Measurements from ENCODE around the gene VPS51. TPM values are rescaled to one million over a fixed set of nuclear protein-coding genes. Genes with fewer than 3 reads are reported as not detected.

The VPS51 gene
- total RNA-seq, 1 donor from 2014 or later = 104 TPM

DNA sequence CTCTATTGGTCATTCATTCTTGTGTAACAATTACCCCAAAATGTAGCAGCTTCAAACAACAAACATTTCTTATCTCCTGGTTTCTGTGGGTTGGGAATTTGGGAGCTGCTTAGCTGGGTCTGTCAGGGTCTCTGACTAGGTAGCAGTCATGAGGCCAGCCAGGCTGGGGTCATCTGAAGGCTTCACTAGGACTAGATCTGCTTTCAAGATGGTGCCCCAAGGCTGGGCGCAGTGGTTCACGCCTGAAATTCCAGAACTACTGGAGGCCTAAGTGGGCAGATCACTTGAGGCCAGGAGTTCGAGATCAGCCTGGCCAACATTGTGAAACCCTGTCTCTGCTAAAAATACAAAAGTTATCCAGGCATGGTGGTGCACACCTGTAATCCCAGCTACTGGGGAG is 60.9 kb downstream of the VPS51 start:
- Mint-ChIP-seq H3K4me1 (ENCODE audit: unreplicated experiment) (no peaks in the 10 kb centered on the region), H3K9me3 (no peaks in the 10 kb centered on the region), H3K27me3 (peaks cover 8% of the 10 kb centered on the region), H3K27ac (no peak overlapping the region), H3K36me3 (no peaks in the 10 kb centered on the region), H3K4me3 (no peak overlapping the region)
- no peak for DNase-seq (ENCODE audit: extremely low spot score, unreplicated experiment)
- TF ChIP-seq, protein P1, sequence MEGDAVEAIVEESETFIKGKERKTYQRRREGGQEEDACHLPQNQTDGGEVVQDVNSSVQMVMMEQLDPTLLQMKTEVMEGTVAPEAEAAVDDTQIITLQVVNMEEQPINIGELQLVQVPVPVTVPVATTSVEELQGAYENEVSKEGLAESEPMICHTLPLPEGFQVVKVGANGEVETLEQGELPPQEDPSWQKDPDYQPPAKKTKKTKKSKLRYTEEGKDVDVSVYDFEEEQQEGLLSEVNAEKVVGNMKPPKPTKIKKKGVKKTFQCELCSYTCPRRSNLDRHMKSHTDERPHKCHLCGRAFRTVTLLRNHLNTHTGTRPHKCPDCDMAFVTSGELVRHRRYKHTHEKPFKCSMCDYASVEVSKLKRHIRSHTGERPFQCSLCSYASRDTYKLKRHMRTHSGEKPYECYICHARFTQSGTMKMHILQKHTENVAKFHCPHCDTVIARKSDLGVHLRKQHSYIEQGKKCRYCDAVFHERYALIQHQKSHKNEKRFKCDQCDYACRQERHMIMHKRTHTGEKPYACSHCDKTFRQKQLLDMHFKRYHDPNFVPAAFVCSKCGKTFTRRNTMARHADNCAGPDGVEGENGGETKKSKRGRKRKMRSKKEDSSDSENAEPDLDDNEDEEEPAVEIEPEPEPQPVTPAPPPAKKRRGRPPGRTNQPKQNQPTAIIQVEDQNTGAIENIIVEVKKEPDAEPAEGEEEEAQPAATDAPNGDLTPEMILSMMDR (conservative IDR thresholded peaks at IDR 0.05) = no peak

DNA sequence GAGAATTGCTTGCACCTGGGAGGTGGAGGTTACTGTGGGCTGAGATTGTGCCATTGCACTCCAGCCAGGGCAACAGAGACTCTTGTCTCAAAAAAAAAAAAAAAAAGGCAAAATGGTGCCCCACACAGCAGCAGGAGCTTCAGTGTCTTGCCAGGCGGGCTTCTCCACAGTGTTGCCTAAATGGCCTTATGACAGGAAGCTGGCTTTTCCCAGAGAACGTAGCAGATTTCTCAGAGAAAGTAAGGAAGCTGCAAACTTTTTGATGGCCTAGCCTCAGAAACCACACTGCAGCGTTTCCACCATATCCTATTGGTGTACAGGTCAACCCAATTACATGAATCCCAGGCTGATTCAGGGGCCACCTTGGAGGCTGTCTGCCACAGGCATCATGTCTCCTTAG is 61.3 kb downstream of the VPS51 start:
- H3K4me1 Mint-ChIP-seq (ENCODE audit: unreplicated experiment) = no peaks in the 10 kb centered on the region
- TF ChIP-seq, protein P1 (conservative IDR thresholded peaks at IDR 0.05) = no peak
- no peaks in the 10 kb centered on the region for H3K36me3 Mint-ChIP-seq
- H3K9me3 Mint-ChIP-seq = no peaks in the 10 kb centered on the region
- H3K27me3 Mint-ChIP-seq = peaks cover 6% of the 10 kb centered on the region
- no peak overlapping the region for H3K27ac Mint-ChIP-seq
- H3K4me3 Mint-ChIP-seq = no peak overlapping the region
- DNase-seq (ENCODE audit: extremely low spot score, unreplicated experiment) = no peak

DNA sequence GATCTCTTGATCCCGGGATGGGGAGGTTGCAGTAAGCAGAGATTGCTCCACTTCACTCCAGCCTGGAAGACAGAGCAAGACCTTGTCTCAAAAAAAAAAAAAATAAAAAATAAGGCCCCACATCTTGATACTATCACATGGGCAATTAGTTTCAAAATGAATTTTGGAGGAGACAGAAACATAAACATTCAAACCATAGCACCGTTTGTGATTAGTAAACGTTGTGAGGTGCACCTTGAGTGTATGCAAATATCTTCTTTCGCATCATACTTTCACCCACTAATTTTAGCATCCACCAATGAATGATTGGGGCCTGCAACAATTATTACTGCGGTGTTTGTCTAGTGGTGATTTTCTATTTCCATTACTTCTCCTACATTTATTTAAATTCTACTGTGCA is 63.0 kb downstream of the VPS51 start:
- Mint-ChIP-seq H3K27me3 (peaks cover 3% of the 10 kb centered on the region), H3K9me3 (no peaks in the 10 kb centered on the region), H3K27ac (no peak overlapping the region), H3K4me1 (ENCODE audit: unreplicated experiment) (no peaks in the 10 kb centered on the region), H3K4me3 (no peak overlapping the region), H3K36me3 (no peaks in the 10 kb centered on the region)
- TF ChIP-seq, protein P1 (conservative IDR thresholded peaks at IDR 0.05) = no peak
- DNase-seq (ENCODE audit: extremely low spot score, unreplicated experiment) = no peak

DNA sequence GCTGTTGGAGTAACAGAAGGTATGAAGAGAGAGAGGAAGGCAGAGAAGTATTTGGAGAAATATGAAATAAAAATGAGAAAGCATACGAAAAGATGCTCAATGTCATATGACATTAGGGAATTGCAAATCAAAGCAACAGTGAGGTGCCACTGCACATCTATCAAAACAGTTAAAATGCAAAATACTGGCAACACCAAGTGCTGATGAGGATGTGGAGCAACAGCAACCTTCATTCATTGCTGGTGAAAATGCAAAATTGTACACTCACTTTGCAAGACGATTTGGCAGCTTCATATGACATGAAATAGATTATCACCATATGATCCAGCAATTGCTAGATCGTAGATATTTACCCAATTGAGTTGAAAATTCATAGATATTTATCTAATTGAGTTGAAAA is 64.6 kb downstream of the VPS51 start:
- Mint-ChIP-seq H3K27me3 (peaks cover 3% of the 10 kb centered on the region), H3K36me3 (no peaks in the 10 kb centered on the region), H3K27ac (no peak overlapping the region), H3K4me3 (no peak overlapping the region), H3K4me1 (ENCODE audit: unreplicated experiment) (no peaks in the 10 kb centered on the region), H3K9me3 (no peaks in the 10 kb centered on the region)
- no peak for DNase-seq (ENCODE audit: extremely low spot score, unreplicated experiment)
- TF ChIP-seq, protein P1 (conservative IDR thresholded peaks at IDR 0.05) = no peak

Small RNA genes lying within 50 kb of the gene (microRNA-seq; reads per million reads assigned to microRNA genes)
- gene MIR6751 = 0.83 reads per million

Other genes starting within 250 kb of the VPS51 start
- 86.6 and 121 TPM in 2 replicates for gene EHD1, start 217.6 kb upstream of the VPS51 start, total RNA-seq (ENCODE audit: low replicate concordance)
- gene ATG2A, start 179.0 kb upstream of the VPS51 start, total RNA-seq (ENCODE audit: low replicate concordance) = 26.8 and 30.8 TPM in 2 replicates
- gene PPP2R5B, start 171.5 kb upstream of the VPS51 start, total RNA-seq (ENCODE audit: low replicate concordance) = 14.8 and 19.4 TPM in 2 replicates
- 0.85 TPM in 1 of 2 replicates, not detected in the other for gene GPHA2, start 160.3 kb upstream of the VPS51 start, total RNA-seq (ENCODE audit: low replicate concordance)
- not detected in 2 replicates for gene MAJIN, start 124.1 kb upstream of the VPS51 start, total RNA-seq (ENCODE audit: low replicate concordance)
- 1.0 TPM in 2 replicates for gene BATF2, start 99.2 kb upstream of the VPS51 start, total RNA-seq (ENCODE audit: low replicate concordance)
- gene ARL2, start 82.1 kb upstream of the VPS51 start, total RNA-seq (ENCODE audit: low replicate concordance) = 63.0 and 65.8 TPM in 2 replicates
- gene SNX15, start 68.8 kb upstream of the VPS51 start, total RNA-seq (ENCODE audit: low replicate concordance) = 21.3 and 25.3 TPM in 2 replicates
- gene SAC3D1, start 55.0 kb upstream of the VPS51 start, total RNA-seq (ENCODE audit: low replicate concordance) = 16.7 and 21.9 TPM in 2 replicates
- gene NAALADL1, start 37.7 kb upstream of the VPS51 start, total RNA-seq (ENCODE audit: low replicate concordance) = 1.2 and 4.3 TPM in 2 replicates
- gene CDCA5, start 12.2 kb upstream of the VPS51 start, total RNA-seq (ENCODE audit: low replicate concordance) = 18.7 and 39.3 TPM in 2 replicates
- gene ZFPL1, start 12.0 kb upstream of the VPS51 start, total RNA-seq (ENCODE audit: low replicate concordance) = 35.9 and 49.1 TPM in 2 replicates
- 52.2 and 61.3 TPM in 2 replicates for gene TM7SF2, start 15.7 kb downstream of the VPS51 start, total RNA-seq (ENCODE audit: low replicate concordance)
- 11.4 and 12.2 TPM in 2 replicates for gene ZNHIT2, start 21.5 kb downstream of the VPS51 start, total RNA-seq (ENCODE audit: low replicate concordance)
- 758 and 795 TPM in 2 replicates for gene FAU, start 25.9 kb downstream of the VPS51 start, total RNA-seq (ENCODE audit: low replicate concordance)
- 49.1 and 54.8 TPM in 2 replicates for gene MRPL49, start 26.1 kb downstream of the VPS51 start, total RNA-seq (ENCODE audit: low replicate concordance)
- gene SYVN1, start 38.3 kb downstream of the VPS51 start, total RNA-seq (ENCODE audit: low replicate concordance) = 48.6 and 50.6 TPM in 2 replicates
- gene SPDYC, start 74.0 kb downstream of the VPS51 start, total RNA-seq (ENCODE audit: low replicate concordance) = not detected in 2 replicates
- gene CAPN1, start 85.7 kb downstream of the VPS51 start, total RNA-seq (ENCODE audit: low replicate concordance) = 225 and 505 TPM in 2 replicates
- 18.4 and 32.4 TPM in 2 replicates for gene POLA2, start 165.7 kb downstream of the VPS51 start, total RNA-seq (ENCODE audit: low replicate concordance)
- 9.4 and 12.9 TPM in 2 replicates for gene CDC42EP2, start 218.7 kb downstream of the VPS51 start, total RNA-seq (ENCODE audit: low replicate concordance)
- 64.7 and 85.5 TPM in 2 replicates for gene DPF2, start 237.6 kb downstream of the VPS51 start, total RNA-seq (ENCODE audit: low replicate concordance)